Motor neuron (in vitro differentiated cells): Measurements from ENCODE around the gene GPER1. TPM values are rescaled to one million over a fixed set of nuclear protein-coding genes. Genes with fewer than 3 reads are reported as not detected.
"Not testable (repeated sequence)": the region's sequence is repeated elsewhere in the genome, so short reads cannot be mapped to it uniquely, and the experiment has no call there.

ENCODE experiments used
- ATAC-seq, 8 experiments: fragments of 200-7000 bp; cut with Tn5 transposase; replicated peaks in 6 of 8; 2 replicates each; pipeline ENCODE4 v1.8.0; 2021; ENCODE audit warnings: mild to moderate bottlenecking in 8 of 8, moderate library complexity in 8 of 8
- H3K27ac ChIP-seq, 2 donors: fragments of 250-450 bp; sonication (Bioruptor Pico); 2 replicates each; pipeline ENCODE4 v1.9.0; 2021; ENCODE audit warnings: antibody characterized with exemption in 2 of 2, mild to moderate bottlenecking in 2 of 2, moderate library complexity in 1 of 2
- H3K4me1 ChIP-seq, 2 donors: fragments of 250-450 bp; sonication (Bioruptor Pico); replicated peaks in 1 of 2; 2 replicates each; pipeline ENCODE4 v1.6.1; 2021; ENCODE audit warnings: antibody characterized with exemption in 2 of 2, mild to moderate bottlenecking in 2 of 2, moderate library complexity in 1 of 2
- H3K4me3 ChIP-seq, 5 donors: fragments of 250-450 bp; sonication (Bioruptor Pico); 2 replicates each; pipeline ENCODE4 v1.9.0; 2021; ENCODE audit warnings: antibody characterized with exemption in 5 of 5, mild to moderate bottlenecking in 5 of 5, moderate library complexity in 4 of 5
- WGBS, 10 experiments: fragments of 450-650 bp; shearing (Covaris generic); methylation state at CpG; one replicate each; pipeline ENCODE4 v1.0.0; 2022; 5-methylcytosine and 5-hydroxymethylcytosine counted together
- in situ Hi-C, 9 experiments: fragments of 400-800 bp; cut with MboI; loops; one replicate each; pipeline ENCODE4 v1.15.0; 2021; ENCODE audit warnings: low sequenced_read_pairs in 9 of 9, low pct_unique_long_range_greater_than_20kb in 2 of 9; ENCODE audit not compliant: unreplicated experiment in 9 of 9
- total RNA-seq, 8 experiments: library from RNA; unstranded; fragments of 300-600 nt; gene quantifications; 2 replicates each; pipeline versions ENCODE4 v1.2.3 to v1.2.4, GENCODE V29; 2022

The GPER1 gene
- total RNA-seq, 8 experiments from 2014 or later = 0.43 to 3.6 (median 1.1) TPM

GRCh38 chr7:1143031-1143430, 55.1 kb downstream of the GPER1 start:
- H3K4me3 ChIP-seq, in situ Hi-C loops, H3K4me1 ChIP-seq, H3K27ac ChIP-seq, ATAC-seq: not testable (repeated sequence)
- 60 to 100% (median 80%) methylated on average over 1 to 4 of the region's 5 CpGs; no CpG with 5 or more reads in 3 of the 10 experiments for WGBS, 10 experiments

Other genes with a start within 250 kb of the GPER1 start
- gene GET4, start 211.6 kb upstream of the GPER1 start, total RNA-seq = 10 to 100 TPM; 12.6 to 42.8 (median 27.5) TPM
- gene ADAP1, start 133.4 kb upstream of the GPER1 start, total RNA-seq = 10 to 100 TPM in 1 of 8 experiments, 1 to 10 TPM in 7; 1.3 to 24.2 (median 3.7) TPM
- gene COX19, start 112.6 kb upstream of the GPER1 start, total RNA-seq = 10 to 100 TPM in 5 of 8 experiments, 1 to 10 TPM in 3; 4.7 to 13.9 (median 10.3) TPM
- gene CYP2W1, start 104.9 kb upstream of the GPER1 start, total RNA-seq = under 1 TPM in 7 of 8 experiments, not detected in 1; 0.05 to 0.77 (median 0.51) TPM
- 1 to 10 TPM in 7 of 8 experiments, under 1 TPM in 1; 1.00 to 4.6 (median 1.4) TPM for gene GPR146, start 43.6 kb upstream of the GPER1 start, total RNA-seq
- 10 to 100 TPM; 14.7 to 68.5 (median 41.3) TPM for gene ZFAND2A, start 72.1 kb downstream of the GPER1 start, total RNA-seq
- under 1 TPM in 4 of 8 experiments, not detected in 4; 0.13 to 0.38 (median 0.18) TPM for gene UNCX, start 144.8 kb downstream of the GPER1 start, total RNA-seq